Activated CD4-positive, alpha-beta T cell treated with anti-CD3 and anti-CD28 coated beads, Interleukin-2, amount 10 ng/mL, durations not matched to agents 7 days and 5 days (primary cell): ENCODE measurements around the gene FAXDC2. TPM values are rescaled to one million over a fixed set of nuclear protein-coding genes. Genes with fewer than 3 reads are reported as not detected.

Source experiments
- CTCF ChIA-PET: fragments of 350-600 bp; sonication (Branson Sonifier 250); formaldehyde crosslinking; loops from one replicate; lab custom pipeline; 2021; ENCODE audit warnings: antibody characterized with exemption; lab: Charles Lee
- POLR2A ChIA-PET: fragments of 350-600 bp; sonication (Branson Sonifier 250); formaldehyde crosslinking; loops from one replicate; lab custom pipeline; 2021; ENCODE audit warnings: antibody characterized with exemption; lab: Charles Lee
- DNase-seq: peaks from one replicate; pipeline ENCODE4 v3.0.0-alpha.2; 2020
- H3K27ac Mint-ChIP-seq: one replicate; pipeline ENCODE4 v1.8.0; 2021; ENCODE audit warnings: mild to moderate bottlenecking, moderate library complexity, mixed read lengths
- H3K27me3 Mint-ChIP-seq: one replicate; pipeline ENCODE4 v1.8.0; 2021; ENCODE audit warnings: mixed read lengths
- H3K36me3 Mint-ChIP-seq: one replicate; pipeline ENCODE4 v1.8.0; 2021; ENCODE audit warnings: low read depth, mixed read lengths
- H3K4me1 Mint-ChIP-seq: one replicate; pipeline ENCODE4 v1.8.0; 2021; ENCODE audit warnings: mixed read lengths
- H3K4me3 Mint-ChIP-seq: one replicate; pipeline ENCODE4 v1.8.0; 2021; ENCODE audit warnings: mild to moderate bottlenecking, moderate library complexity, mixed read lengths
- H3K9me3 Mint-ChIP-seq: one replicate; pipeline ENCODE4 v1.8.0; 2021; ENCODE audit warnings: mixed read lengths
- total RNA-seq, 2 experiments: library from RNA; stranded (reverse); gene quantifications; one replicate each; pipeline ENCODE4 v1.2.3, GENCODE V29; 2021

The FAXDC2 gene
- total RNA-seq, 2 experiments from 2014 or later: not detected

- CTCF ChIA-PET: no interaction called here
- POLR2A ChIA-PET: no interaction called here
- no peaks in the 10 kb centered on the region for H3K9me3 Mint-ChIP-seq
Measured at GRCh38 chr5:154806176-154806575, 44.2 kb downstream of the FAXDC2 start.

GRCh38 chr5:154802050-154802449, 48.4 kb downstream of the FAXDC2 start:
- H3K27me3 Mint-ChIP-seq: no peaks in the 10 kb centered on the region
- CTCF ChIA-PET: no interaction called here
- peaks cover 69% of the 10 kb centered on the region for H3K36me3 Mint-ChIP-seq
- H3K4me3 Mint-ChIP-seq: no peak overlapping the region
- no peak overlapping the region for H3K27ac Mint-ChIP-seq
- no peak for DNase-seq
- H3K9me3 Mint-ChIP-seq: no peaks in the 10 kb centered on the region
- POLR2A ChIA-PET: no interaction called here
- H3K4me1 Mint-ChIP-seq: peaks cover 20% of the 10 kb centered on the region

More at GRCh38 chr5:154806176-154806575, 44.2 kb downstream of the FAXDC2 start:
- peaks cover 4% of the 10 kb centered on the region for H3K4me1 Mint-ChIP-seq
- H3K36me3 Mint-ChIP-seq: peaks cover 69% of the 10 kb centered on the region
- H3K27me3 Mint-ChIP-seq: no peaks in the 10 kb centered on the region
- no peak overlapping the region for H3K4me3 Mint-ChIP-seq
- DNase-seq: no peak
- no peak overlapping the region for H3K27ac Mint-ChIP-seq

GRCh38 chr5:154801083-154801482, 49.3 kb downstream of the FAXDC2 start:
- no peaks in the 10 kb centered on the region for H3K27me3 Mint-ChIP-seq
- no peak for DNase-seq
- H3K4me3 Mint-ChIP-seq: no peak overlapping the region
- ChIA-PET POLR2A (no interaction called here), CTCF (no interaction called here)
- peaks cover 71% of the 10 kb centered on the region for H3K36me3 Mint-ChIP-seq
- no peak overlapping the region for H3K27ac Mint-ChIP-seq
- H3K9me3 Mint-ChIP-seq: no peaks in the 10 kb centered on the region
- peaks cover 20% of the 10 kb centered on the region for H3K4me1 Mint-ChIP-seq

- no peak for DNase-seq
- CTCF ChIA-PET: no interaction called here
- Mint-ChIP-seq H3K36me3 (peaks cover 68% of the 10 kb centered on the region), H3K4me3 (no peak overlapping the region), H3K4me1 (peaks cover 20% of the 10 kb centered on the region), H3K9me3 (no peaks in the 10 kb centered on the region), H3K27me3 (no peaks in the 10 kb centered on the region), H3K27ac (no peak overlapping the region)
- POLR2A ChIA-PET: no interaction called here
Measured at GRCh38 chr5:154800582-154800981, 49.8 kb downstream of the FAXDC2 start.

GRCh38 chr5:154797762-154798161, 52.6 kb downstream of the FAXDC2 start:
- H3K36me3 Mint-ChIP-seq: peaks cover 68% of the 10 kb centered on the region
- no peak overlapping the region for H3K27ac Mint-ChIP-seq
- DNase-seq: no peak
- POLR2A ChIA-PET: no interaction called here
- H3K9me3 Mint-ChIP-seq: no peaks in the 10 kb centered on the region
- no peak overlapping the region for H3K4me3 Mint-ChIP-seq
- CTCF ChIA-PET: interaction anchor here (1.6 kb wide), 1 partner anchor 19 kb away, joined by 4 read pairs; no protein-coding TSS in a partner anchor
- H3K4me1 Mint-ChIP-seq: peaks cover 19% of the 10 kb centered on the region
- H3K27me3 Mint-ChIP-seq: no peaks in the 10 kb centered on the region

- Mint-ChIP-seq H3K27me3 (no peaks in the 10 kb centered on the region), H3K4me3 (no peak overlapping the region), H3K4me1 (peaks cover 17% of the 10 kb centered on the region), H3K36me3 (peaks cover 67% of the 10 kb centered on the region), H3K9me3 (no peaks in the 10 kb centered on the region), H3K27ac (no peak overlapping the region)
- DNase-seq: no peak
- ChIA-PET CTCF (no interaction called here), POLR2A (no interaction called here)
Measured at GRCh38 chr5:154795235-154795596, 55.2 kb downstream of the FAXDC2 start.

- ChIA-PET POLR2A (no interaction called here), CTCF (no interaction called here)
- H3K9me3 Mint-ChIP-seq: no peaks in the 10 kb centered on the region
- no peaks in the 10 kb centered on the region for H3K27me3 Mint-ChIP-seq
- H3K4me3 Mint-ChIP-seq: no peak overlapping the region
- no peak overlapping the region for H3K27ac Mint-ChIP-seq
- peaks cover 65% of the 10 kb centered on the region for H3K36me3 Mint-ChIP-seq
- H3K4me1 Mint-ChIP-seq: peaks cover 12% of the 10 kb centered on the region
- DNase-seq: no peak
Measured at GRCh38 chr5:154794525-154795234, 55.7 kb downstream of the FAXDC2 start.

- POLR2A ChIA-PET: no interaction called here
- H3K9me3 Mint-ChIP-seq: no peaks in the 10 kb centered on the region
Measured at GRCh38 chr5:154793599-154794524, 56.5 kb downstream of the FAXDC2 start.

GRCh38 chr5:154791535-154791934, 58.9 kb downstream of the FAXDC2 start:
- ChIA-PET POLR2A (no interaction called here), CTCF (interaction anchor here (1.0 kb wide), 1 partner anchor 13 kb away, joined by 3 read pairs; no protein-coding TSS in a partner anchor)
- Mint-ChIP-seq H3K27me3 (no peaks in the 10 kb centered on the region), H3K36me3 (peaks cover 50% of the 10 kb centered on the region), H3K9me3 (no peaks in the 10 kb centered on the region), H3K4me1 (peaks cover 23% of the 10 kb centered on the region), H3K27ac (no peak overlapping the region), H3K4me3 (no peak overlapping the region)
- no peak for DNase-seq

More at GRCh38 chr5:154793599-154794524, 56.5 kb downstream of the FAXDC2 start:
- Mint-ChIP-seq H3K27me3 (no peaks in the 10 kb centered on the region), H3K4me1 (peaks cover 5% of the 10 kb centered on the region), H3K27ac (no peak overlapping the region), H3K36me3 (peaks cover 57% of the 10 kb centered on the region), H3K4me3 (no peak overlapping the region)
- no peak for DNase-seq
- CTCF ChIA-PET: no interaction called here

GRCh38 chr5:154788212-154788611, 62.2 kb downstream of the FAXDC2 start:
- Mint-ChIP-seq H3K36me3 (peaks cover 32% of the 10 kb centered on the region), H3K4me3 (no peak overlapping the region), H3K4me1 (peaks cover 48% of the 10 kb centered on the region), H3K27ac (peak overlapping the region; percentile 79), H3K27me3 (no peaks in the 10 kb centered on the region), H3K9me3 (no peaks in the 10 kb centered on the region)
- ChIA-PET POLR2A (no interaction called here), CTCF (interaction anchor here (1.2 kb wide), 1 partner anchor 9 kb away, joined by 3 read pairs; no protein-coding TSS in a partner anchor)
- no peak for DNase-seq

- H3K4me3 Mint-ChIP-seq: no peak overlapping the region
- H3K4me1 Mint-ChIP-seq: peaks cover 57% of the 10 kb centered on the region
- ChIA-PET CTCF (interaction anchor here (0.6 to 0.7 kb wide), 2 partner anchors 51 to 85 kb away, joined by 4 read pairs; no protein-coding TSS in a partner anchor), POLR2A (no interaction called here)
- H3K27me3 Mint-ChIP-seq: no peaks in the 10 kb centered on the region
- peaks cover 17% of the 10 kb centered on the region for H3K36me3 Mint-ChIP-seq
- no peak for DNase-seq
- no peaks in the 10 kb centered on the region for H3K9me3 Mint-ChIP-seq
- no peak overlapping the region for H3K27ac Mint-ChIP-seq
Measured at GRCh38 chr5:154786414-154786813, 64.0 kb downstream of the FAXDC2 start.

- ChIA-PET POLR2A (no interaction called here), CTCF (interaction anchor here (0.5 to 1.4 kb wide), 3 partner anchors 12 to 40 kb away, joined by 3 to 4 read pairs (median 3); no protein-coding TSS in a partner anchor)
- Mint-ChIP-seq H3K4me1 (peaks cover 66% of the 10 kb centered on the region), H3K27me3 (no peaks in the 10 kb centered on the region), H3K9me3 (no peaks in the 10 kb centered on the region), H3K36me3 (peaks cover 5% of the 10 kb centered on the region), H3K27ac (peak overlapping the region; percentile 72), H3K4me3 (no peak overlapping the region)
- DNase-seq: no peak
Measured at GRCh38 chr5:154784856-154785255, 65.5 kb downstream of the FAXDC2 start.
